MM.1S (cell line): Measurements from ENCODE around the gene ZSCAN30.
"Not testable (repeated sequence)": the region's sequence is repeated elsewhere in the genome, so short reads cannot be mapped to it uniquely, and the experiment has no call there.

Experiments used
- DNase-seq: peaks from one replicate; pipeline ENCODE4 v3.0.0-alpha.2; 2015
- H2AFZ ChIP-seq: fragments of 300-600 bp; sonication (generic); 2 replicates; pipeline ENCODE4 v1.6.0; 2016; ENCODE audit warnings: antibody characterized with exemption, low read length
- H3F3A ChIP-seq: fragments of 300-600 bp; sonication (generic); 2 replicates; pipeline ENCODE4 v1.6.1; 2016; ENCODE audit warnings: mild to moderate bottlenecking, antibody characterized with exemption, low read length, moderate library complexity, mixed read lengths; ENCODE audit not compliant: insufficient read depth
- H3K27ac ChIP-seq: fragments of 300-600 bp; sonication (generic); 2 replicates; pipeline ENCODE4 v1.5.1; 2016; ENCODE audit warnings: mild to moderate bottlenecking, low read length
- H3K27me3 ChIP-seq: fragments of 300-600 bp; sonication (generic); replicated peaks from 2 replicates; pipeline ENCODE4 v1.6.0; 2016; ENCODE audit warnings: low read length; ENCODE audit not compliant: insufficient read depth
- H3K36me3 ChIP-seq: fragments of 300-600 bp; sonication (generic); replicated peaks from 2 replicates; pipeline ENCODE4 v1.6.1; 2016; ENCODE audit warnings: mild to moderate bottlenecking, low read length, mixed read lengths; ENCODE audit not compliant: insufficient read depth
- H3K4me1 ChIP-seq: fragments of 300-600 bp; sonication (generic); 2 replicates; pipeline ENCODE4 v1.6.1; 2016; ENCODE audit warnings: low read length, mixed read lengths
- H3K4me2 ChIP-seq: fragments of 300-600 bp; sonication (generic); 2 replicates; pipeline ENCODE4 v1.6.0; 2016; ENCODE audit warnings: low read depth, low read length
- H3K4me3 ChIP-seq: fragments of 300-600 bp; sonication (generic); 2 replicates; pipeline ENCODE4 v1.5.1; 2016; ENCODE audit warnings: low read length, mixed read lengths
- H3K79me2 ChIP-seq: fragments of 300-600 bp; sonication (generic); 2 replicates; pipeline ENCODE4 v1.6.1; 2016; ENCODE audit warnings: mixed run types, low read length, mixed read lengths
- H3K9ac ChIP-seq: fragments of 300-600 bp; sonication (generic); 2 replicates; pipeline ENCODE4 v1.6.1; 2016; ENCODE audit warnings: low read length, mixed read lengths
- H3K9me2 ChIP-seq: fragments of 300-600 bp; sonication (generic); replicated peaks from 2 replicates; pipeline ENCODE4 v1.6.1; 2016; ENCODE audit warnings: mild to moderate bottlenecking, low read length, mixed read lengths; ENCODE audit not compliant: insufficient read depth
- H3K9me3 ChIP-seq: fragments of 300-600 bp; sonication (generic); replicated peaks from 2 replicates; pipeline ENCODE4 v1.6.1; 2016; ENCODE audit warnings: mild to moderate bottlenecking, low read length, mixed read lengths; ENCODE audit not compliant: insufficient read depth
- H4K20me1 ChIP-seq: fragments of 300-600 bp; sonication (generic); 2 replicates; pipeline ENCODE4 v1.6.1; 2016; ENCODE audit warnings: mild to moderate bottlenecking, low read length, moderate library complexity, mixed read lengths; ENCODE audit not compliant: insufficient read depth
- CTCF ChIP-seq: fragments of 300-600 bp; sonication (generic); IDR thresholded peaks from 2 replicates; pipeline ENCODE4 v1.5.1; 2016; ENCODE audit warnings: antibody characterized with exemption, low read length, mixed read lengths
- EZH2 ChIP-seq: fragments of 300-600 bp; sonication (generic); optimal IDR thresholded peaks from 2 replicates; pipeline ENCODE3; 2017; ENCODE audit warnings: low read depth, mild to moderate bottlenecking, antibody characterized with exemption, low read length, mixed read lengths
- EZH2phosphoT487 ChIP-seq: fragments of 300-600 bp; sonication (generic); IDR thresholded peaks from 2 replicates; pipeline ENCODE4 v1.6.1; 2018; ENCODE audit warnings: antibody characterized with exemption, low read length

Gene ZSCAN30

GRCh38 chr18:35215026-35215425, 75.0 kb downstream of the ZSCAN30 start:
- H3K4me3 ChIP-seq, result no peak overlapping the region
- no peaks in the 10 kb centered on the region for H3K27me3 ChIP-seq
- no peak for TF ChIP-seq EZH2phosphoT487
- no peak for TF ChIP-seq EZH2
- TF ChIP-seq CTCF, result no peak
- H3K36me3 ChIP-seq, result no peaks in the 10 kb centered on the region
- no peak overlapping the region for H3K27ac ChIP-seq
- no peak for DNase-seq
- H3K4me2 ChIP-seq, result no peak overlapping the region
- no peak overlapping the region for H2AFZ ChIP-seq
- no peak overlapping the region for H3K9ac ChIP-seq
- H3K4me1 ChIP-seq, result no peaks in the 10 kb centered on the region
- H3F3A ChIP-seq, result no peaks in the 10 kb centered on the region
- H4K20me1 ChIP-seq, result no peaks in the 10 kb centered on the region
- H3K9me3 ChIP-seq, result no peaks in the 10 kb centered on the region
- no peaks in the 10 kb centered on the region for H3K79me2 ChIP-seq
- no peaks in the 10 kb centered on the region for H3K9me2 ChIP-seq

GRCh38 chr18:35205746-35206458, 84.1 kb downstream of the ZSCAN30 start:
- H3K4me1 ChIP-seq, H3K9ac ChIP-seq, H3K4me2 ChIP-seq, H3K27ac ChIP-seq, H3K27me3 ChIP-seq, H2AFZ ChIP-seq, H3K9me3 ChIP-seq, DNase-seq, H3K4me3 ChIP-seq, H4K20me1 ChIP-seq, H3K79me2 ChIP-seq, H3F3A ChIP-seq, H3K9me2 ChIP-seq, H3K36me3 ChIP-seq: not testable (repeated sequence)

GRCh38 chr18:35205199-35205712, 84.8 kb downstream of the ZSCAN30 start:
- H3K27ac ChIP-seq, result no peak overlapping the region
- H3K9me2 ChIP-seq, result no peaks in the 10 kb centered on the region
- no peak for DNase-seq
- H3K79me2 ChIP-seq, result no peaks in the 10 kb centered on the region
- no peak overlapping the region for H3K4me3 ChIP-seq
- TF ChIP-seq EZH2phosphoT487 (no peak), EZH2 (no peak), CTCF (no peak)
- no peak overlapping the region for H3K4me2 ChIP-seq
- no peaks in the 10 kb centered on the region for H3K9me3 ChIP-seq
- H3F3A ChIP-seq, result no peaks in the 10 kb centered on the region
- H4K20me1 ChIP-seq, result no peaks in the 10 kb centered on the region
- no peaks in the 10 kb centered on the region for H3K36me3 ChIP-seq
- no peak overlapping the region for H3K9ac ChIP-seq
- no peaks in the 10 kb centered on the region for H3K27me3 ChIP-seq
- H3K4me1 ChIP-seq, result no peaks in the 10 kb centered on the region
- no peak overlapping the region for H2AFZ ChIP-seq

- H3F3A ChIP-seq, result no peaks in the 10 kb centered on the region
- H3K79me2 ChIP-seq, result no peaks in the 10 kb centered on the region
- H3K9ac ChIP-seq, result no peak overlapping the region
- no peak overlapping the region for H3K27ac ChIP-seq
- H3K4me3 ChIP-seq, result no peak overlapping the region
- no peaks in the 10 kb centered on the region for H3K9me2 ChIP-seq
- no peaks in the 10 kb centered on the region for H3K36me3 ChIP-seq
- TF ChIP-seq EZH2, result no peak
- no peak for TF ChIP-seq EZH2phosphoT487
- TF ChIP-seq CTCF, result no peak
- no peak overlapping the region for H3K4me2 ChIP-seq
- no peak for DNase-seq
- no peaks in the 10 kb centered on the region for H4K20me1 ChIP-seq
- H2AFZ ChIP-seq, result no peak overlapping the region
- H3K27me3 ChIP-seq, result no peaks in the 10 kb centered on the region
- no peaks in the 10 kb centered on the region for H3K9me3 ChIP-seq
- H3K4me1 ChIP-seq, result no peaks in the 10 kb centered on the region
These were observed 87.0 kb downstream of the ZSCAN30 start for GRCh38 chr18:35203067-35203466.
